Neural cell (in vitro differentiated cells): Measurements from ENCODE around the gene RASGRP1.

ENCODE experiments used
- CTCF ChIP-seq: fragments of 450-650 bp; IDR thresholded peaks from 2 replicates; pipeline ENCODE4 v1.5.1; 2014; ENCODE audit warnings: antibody characterized with exemption, mild to moderate bottlenecking, moderate library complexity; ENCODE audit not compliant: poor library complexity, severe bottlenecking
- EP300 ChIP-seq: fragments of 450-650 bp; conservative IDR thresholded peaks from 2 replicates; pipeline ENCODE4 v1.6.1; 2014; ENCODE audit warnings: antibody characterized with exemption, mild to moderate bottlenecking, moderate library complexity; ENCODE audit not compliant: poor library complexity, severe bottlenecking
- EZH2 ChIP-seq: fragments of 200-600, 300-800 bp; shearing (Covaris generic), sonication (generic); IDR thresholded peaks from 2 replicates; pipeline ENCODE4 v1.6.1; 2014; ENCODE audit warnings: antibody characterized with exemption, low read length, borderline replicate concordance, mild to moderate bottlenecking; ENCODE audit not compliant: insufficient read depth, poor library complexity, severe bottlenecking
- POLR2AphosphoS5 ChIP-seq: IDR thresholded peaks from 2 replicates; pipeline ENCODE4 v1.6.1; 2012
- RAD21 ChIP-seq: fragments of 450-650 bp; conservative IDR thresholded peaks from 2 replicates; pipeline ENCODE4 v1.6.1; 2014; ENCODE audit warnings: antibody characterized with exemption, mild to moderate bottlenecking, moderate library complexity
- REST ChIP-seq: IDR thresholded peaks from 2 replicates; pipeline ENCODE4 v1.6.1; 2012; ENCODE audit warnings: borderline replicate concordance

DNA sequence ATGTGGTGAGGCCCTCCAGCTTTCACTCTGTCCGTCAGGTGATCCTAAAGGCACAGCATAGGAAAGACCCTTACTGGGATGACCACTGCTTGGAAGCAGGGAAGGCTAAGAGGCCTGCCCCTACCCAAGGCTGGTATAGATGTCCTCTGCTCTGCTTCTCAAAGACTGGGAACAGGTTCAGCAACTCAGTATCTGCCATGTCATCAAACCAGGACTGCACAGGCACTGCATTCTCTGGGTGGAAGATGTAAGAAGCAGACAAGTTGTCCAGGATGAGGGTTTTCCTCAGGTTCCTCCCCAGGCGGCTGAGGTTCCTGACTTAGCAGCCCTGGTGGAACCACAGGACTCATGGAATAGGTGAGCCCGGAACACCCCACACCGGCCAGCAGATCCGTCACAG lies 106.0 kb downstream of the RASGRP1 start:
- no peak for TF ChIP-seq CTCF
- no peak for TF ChIP-seq EP300
- no peak for TF ChIP-seq POLR2AphosphoS5
- no peak for TF ChIP-seq EZH2
- TF ChIP-seq RAD21, result no peak
- no peak for TF ChIP-seq REST
